ENCODE measurements around the gene GLCCI1. TPM values are rescaled to one million over a fixed set of nuclear protein-coding genes. Genes with fewer than 3 reads are reported as not detected.

Gene GLCCI1
- total and polyA plus RNA-seq, 5 donors, result 2.0 to 8.3 (median 6.4) TPM

- H3K27me3 ChIP-seq (ENCODE audit: control insufficient read depth, insufficient read depth), result no peaks in the 10 kb centered on the region
- H3K4me3 ChIP-seq (ENCODE audit: low read length), result no peak overlapping the region
- H3K9me3 ChIP-seq (ENCODE audit: control insufficient read depth, low read length), result no peaks in the 10 kb centered on the region
- WGBS, result 98% methylated on average over 1 of the region's 1 CpG
- intact Hi-C loops (cut with DNase I), result no loop called here
- no peak overlapping the region for H3K27ac ChIP-seq (ENCODE audit: low read length)
- ATAC-seq, result no peak
- H3K4me1 ChIP-seq (ENCODE audit: control insufficient read depth, insufficient read depth, low read length), result no peaks in the 10 kb centered on the region
- no peak for DNase-seq
Measured at GRCh38 chr7:7933915-7934526, 34.6 kb upstream of the GLCCI1 start.

- intact Hi-C loops (cut with DNase I), result no loop called here
- Histone ChIP-seq H3K27ac (ENCODE audit: low read length) (no peak overlapping the region), H3K4me3 (ENCODE audit: low read length) (no peak overlapping the region), H3K27me3 (ENCODE audit: control insufficient read depth, insufficient read depth) (no peaks in the 10 kb centered on the region), H3K4me1 (ENCODE audit: control insufficient read depth, insufficient read depth, low read length) (no peaks in the 10 kb centered on the region), H3K9me3 (ENCODE audit: control insufficient read depth, low read length) (no peaks in the 10 kb centered on the region)
- DNase-seq, result no peak
- WGBS, result 90% methylated on average over 4 of the region's 4 CpGs
- ATAC-seq, result no peak
Measured at GRCh38 chr7:7934945-7935344, 33.7 kb upstream of the GLCCI1 start.

GRCh38 chr7:7938471-7938870 is 30.1 kb upstream of the GLCCI1 start:
- no peak overlapping the region for H3K27ac ChIP-seq (ENCODE audit: low read length)
- no peaks in the 10 kb centered on the region for H3K27me3 ChIP-seq (ENCODE audit: control insufficient read depth, insufficient read depth)
- no peaks in the 10 kb centered on the region for H3K9me3 ChIP-seq (ENCODE audit: control insufficient read depth, low read length)
- ATAC-seq (no peak), DNase-seq (no peak)
- 95% methylated on average over 6 of the region's 6 CpGs for WGBS
- H3K4me1 ChIP-seq (ENCODE audit: control insufficient read depth, insufficient read depth, low read length), result no peaks in the 10 kb centered on the region
- intact Hi-C loops (cut with DNase I), result no loop called here
- no peak overlapping the region for H3K4me3 ChIP-seq (ENCODE audit: low read length)

GRCh38 chr7:7943951-7944350 is 24.6 kb upstream of the GLCCI1 start:
- Histone ChIP-seq H3K27ac (ENCODE audit: low read length) (no peak overlapping the region), H3K4me3 (ENCODE audit: low read length) (no peak overlapping the region), H3K27me3 (ENCODE audit: control insufficient read depth, insufficient read depth) (no peaks in the 10 kb centered on the region), H3K4me1 (ENCODE audit: control insufficient read depth, insufficient read depth, low read length) (no peaks in the 10 kb centered on the region), H3K9me3 (ENCODE audit: control insufficient read depth, low read length) (no peaks in the 10 kb centered on the region)
- intact Hi-C loops (cut with DNase I), result no loop called here
- ATAC-seq (no peak), DNase-seq (no peak)
- WGBS, result 93% methylated on average over 1 of the region's 1 CpG

- 62% methylated on average over 7 of the region's 7 CpGs for WGBS
- no peaks in the 10 kb centered on the region for H3K9me3 ChIP-seq (ENCODE audit: control insufficient read depth, low read length)
- H3K27me3 ChIP-seq (ENCODE audit: control insufficient read depth, insufficient read depth), result no peaks in the 10 kb centered on the region
- no peak overlapping the region for H3K4me3 ChIP-seq (ENCODE audit: low read length)
- H3K27ac ChIP-seq (ENCODE audit: low read length), result no peak overlapping the region
- intact Hi-C loops (cut with DNase I), result no loop called here
- no peak for DNase-seq
- peak in 1 of 2 donors; percentile 44 for ATAC-seq
- H3K4me1 ChIP-seq (ENCODE audit: control insufficient read depth, insufficient read depth, low read length), result no peaks in the 10 kb centered on the region
Measured at GRCh38 chr7:7944619-7945282, 23.8 kb upstream of the GLCCI1 start.

GRCh38 chr7:7946486-7946885 is 22.1 kb upstream of the GLCCI1 start:
- H3K9me3 ChIP-seq (ENCODE audit: control insufficient read depth, low read length), result no peaks in the 10 kb centered on the region
- H3K27ac ChIP-seq (ENCODE audit: low read length), result no peak overlapping the region
- H3K4me3 ChIP-seq (ENCODE audit: low read length), result no peak overlapping the region
- 98% methylated on average over 3 of the region's 3 CpGs for WGBS
- H3K27me3 ChIP-seq (ENCODE audit: control insufficient read depth, insufficient read depth), result no peaks in the 10 kb centered on the region
- ATAC-seq (no peak), DNase-seq (no peak)
- intact Hi-C loops (cut with DNase I), result no loop called here
- H3K4me1 ChIP-seq (ENCODE audit: control insufficient read depth, insufficient read depth, low read length), result no peaks in the 10 kb centered on the region

- Histone ChIP-seq H3K4me1 (ENCODE audit: control insufficient read depth, insufficient read depth, low read length) (no peaks in the 10 kb centered on the region), H3K27ac (ENCODE audit: low read length) (no peak overlapping the region), H3K27me3 (ENCODE audit: control insufficient read depth, insufficient read depth) (no peaks in the 10 kb centered on the region), H3K4me3 (ENCODE audit: low read length) (no peak overlapping the region), H3K9me3 (ENCODE audit: control insufficient read depth, low read length) (no peaks in the 10 kb centered on the region)
- DNase-seq (no peak), ATAC-seq (no peak)
- 94% methylated on average over 4 of the region's 4 CpGs for WGBS
- intact Hi-C loops (cut with DNase I), result no loop called here
Measured at GRCh38 chr7:7948232-7948631, 20.4 kb upstream of the GLCCI1 start.

GRCh38 chr7:7953806-7954205 is 14.8 kb upstream of the GLCCI1 start:
- no peaks in the 10 kb centered on the region for H3K9me3 ChIP-seq (ENCODE audit: control insufficient read depth, low read length)
- H3K4me3 ChIP-seq (ENCODE audit: low read length), result no peak overlapping the region
- no peak overlapping the region for H3K27ac ChIP-seq (ENCODE audit: low read length)
- DNase-seq, result no peak
- no peak for ATAC-seq
- intact Hi-C loops (cut with DNase I), result no loop called here
- no peaks in the 10 kb centered on the region for H3K4me1 ChIP-seq (ENCODE audit: control insufficient read depth, insufficient read depth, low read length)
- no peaks in the 10 kb centered on the region for H3K27me3 ChIP-seq (ENCODE audit: control insufficient read depth, insufficient read depth)

- no peak for ATAC-seq
- H3K9me3 ChIP-seq (ENCODE audit: control insufficient read depth, low read length), result no peaks in the 10 kb centered on the region
- no peak overlapping the region for H3K4me3 ChIP-seq (ENCODE audit: low read length)
- intact Hi-C loops (cut with DNase I), result no loop called here
- no peak for DNase-seq
- WGBS, result 81% methylated on average over 3 of the region's 3 CpGs
- H3K27me3 ChIP-seq (ENCODE audit: control insufficient read depth, insufficient read depth), result no peaks in the 10 kb centered on the region
- H3K4me1 ChIP-seq (ENCODE audit: control insufficient read depth, insufficient read depth, low read length), result no peaks in the 10 kb centered on the region
- no peak overlapping the region for H3K27ac ChIP-seq (ENCODE audit: low read length)
Measured at GRCh38 chr7:7956531-7957128, 12.0 kb upstream of the GLCCI1 start.

- Histone ChIP-seq H3K4me3 (ENCODE audit: low read length) (no peak overlapping the region), H3K9me3 (ENCODE audit: control insufficient read depth, low read length) (no peaks in the 10 kb centered on the region), H3K4me1 (ENCODE audit: control insufficient read depth, insufficient read depth, low read length) (no peaks in the 10 kb centered on the region), H3K27me3 (ENCODE audit: control insufficient read depth, insufficient read depth) (no peaks in the 10 kb centered on the region), H3K27ac (ENCODE audit: low read length) (no peak overlapping the region)
- ATAC-seq (no peak), DNase-seq (no peak)
- intact Hi-C loops (cut with DNase I), result no loop called here
- WGBS, result 89% methylated on average over 2 of the region's 2 CpGs
Measured at GRCh38 chr7:7957513-7957912, 11.1 kb upstream of the GLCCI1 start.

- Histone ChIP-seq H3K27ac (ENCODE audit: low read length) (no peak overlapping the region), H3K4me1 (ENCODE audit: control insufficient read depth, insufficient read depth, low read length) (no peaks in the 10 kb centered on the region), H3K9me3 (ENCODE audit: control insufficient read depth, low read length) (no peaks in the 10 kb centered on the region), H3K27me3 (ENCODE audit: control insufficient read depth, insufficient read depth) (no peaks in the 10 kb centered on the region), H3K4me3 (ENCODE audit: low read length) (no peak overlapping the region)
- ATAC-seq (no peak), DNase-seq (no peak)
- intact Hi-C loops (cut with DNase I), result loop anchor here in 1 of 4 donors (10.0 kb wide), 1 partner anchor 325 kb away; no protein-coding TSS in a partner anchor
- WGBS, result 89% methylated on average over 4 of the region's 4 CpGs
Measured at GRCh38 chr7:7959979-7960670, 8.5 kb upstream of the GLCCI1 start.

Measured in right cardiac atrium (tissue), 5 donors.